Endodermal cell (in vitro differentiated cells): Measurements from ENCODE around the gene STXBP6. TPM values are rescaled to one million over a fixed set of nuclear protein-coding genes. Genes with fewer than 3 reads are reported as not detected.

Source experiments
- DNase-seq: peaks from one replicate; pipeline ENCODE4 v3.0.0-alpha.2; 2017
- H3K27ac ChIP-seq: 2 replicates; pipeline ENCODE4 v1.5.1; 2013; ENCODE audit warnings: mild to moderate bottlenecking, low read depth, low read length, moderate library complexity
- H3K27me3 ChIP-seq: 2 replicates; pipeline ENCODE4 v1.6.1; 2013; ENCODE audit warnings: mild to moderate bottlenecking, low read length, moderate library complexity; ENCODE audit not compliant: insufficient read depth, control insufficient read depth, poor library complexity, severe bottlenecking
- H3K36me3 ChIP-seq: 2 replicates; pipeline ENCODE4 v1.7.0; 2013; ENCODE audit warnings: mild to moderate bottlenecking, low read length, moderate library complexity; ENCODE audit not compliant: control insufficient read depth, insufficient read depth
- H3K4me1 ChIP-seq: one replicate; pipeline ENCODE4 v1.7.0; 2013; ENCODE audit warnings: low read length; ENCODE audit not compliant: control insufficient read depth, insufficient read depth
- H3K4me3 ChIP-seq: 2 replicates; pipeline ENCODE4 v1.5.1; 2013; ENCODE audit warnings: mild to moderate bottlenecking, low read length, moderate library complexity
- H3K9ac ChIP-seq: 2 replicates; pipeline ENCODE4 v1.6.1; 2013; ENCODE audit warnings: mild to moderate bottlenecking, low read length, moderate library complexity; ENCODE audit not compliant: poor library complexity, severe bottlenecking; ENCODE audit errors: extremely low read depth
- H3K9me3 ChIP-seq: 2 replicates; pipeline ENCODE4 v1.6.1; 2013; ENCODE audit warnings: mild to moderate bottlenecking, low read length, moderate library complexity; ENCODE audit not compliant: control insufficient read depth
- H3K27ac Mint-ChIP-seq: 2 replicates; pipeline ENCODE4 v1.8.0; 2020; ENCODE audit warnings: mixed read lengths
- H3K27me3 Mint-ChIP-seq: 2 replicates; pipeline ENCODE4 v1.8.0; 2021; ENCODE audit warnings: mild to moderate bottlenecking, mixed read lengths; ENCODE audit not compliant: insufficient read depth
- H3K36me3 Mint-ChIP-seq: 2 replicates; pipeline ENCODE4 v1.8.0; 2020; ENCODE audit warnings: low read depth, mixed read lengths
- H3K4me1 Mint-ChIP-seq: 2 replicates; pipeline ENCODE4 v1.8.0; 2020; ENCODE audit warnings: mixed read lengths
- H3K4me3 Mint-ChIP-seq: 2 replicates; pipeline ENCODE4 v1.8.0; 2020; ENCODE audit warnings: mild to moderate bottlenecking, moderate library complexity, mixed read lengths
- H3K9me3 Mint-ChIP-seq: 2 replicates; pipeline ENCODE4 v1.8.0; 2020; ENCODE audit warnings: mild to moderate bottlenecking, mixed read lengths
- CTCF ChIP-seq: fragments of 200-600 bp; sonication (generic); conservative IDR thresholded peaks from 2 replicates; pipeline ENCODE4 v1.5.0; 2021; ENCODE audit warnings: antibody characterized with exemption, mild to moderate bottlenecking
- WGBS, 2 experiments: methylation state at CpG; one replicate each; pipeline versions ENCODE4 v1.1.5 to v1.1.7; 2013; ENCODE audit warnings: missing lambda C conversion rate in 2 of 2, mixed read lengths in 1 of 2; ENCODE audit not compliant: insufficient coverage in 1 of 2, insufficient read length in 1 of 2; 5-methylcytosine and 5-hydroxymethylcytosine counted together
- total RNA-seq, 2 donors: library from RNA; stranded (reverse); fragmentation: NEBNext Ultra II Directional in 1 of 2; extraction: Animal tissue kit (Norgen Biotek cat#: 25700) in 1 of 2; gene quantifications; 2 replicates in 1 of 2; 3 replicates in 1 of 2; pipeline ENCODE4 v1.2.1, GENCODE V29; 2021

The STXBP6 gene
- total RNA-seq, 2 donors from 2014 or later: 0.64 to 1.5 TPM

- WGBS, 2 experiments: 90% methylated on average over 1 of the region's 1 CpG; no CpG with 5 or more reads in 1 of the 2 experiments
- Mint-ChIP-seq H3K9me3 (no peaks in the 10 kb centered on the region), H3K27ac (no peak overlapping the region), H3K36me3 (no peaks in the 10 kb centered on the region), H3K4me3 (no peak overlapping the region), H3K27me3 (no peaks in the 10 kb centered on the region), H3K4me1 (no peaks in the 10 kb centered on the region)
- no peak for DNase-seq
- H3K36me3 ChIP-seq: no peaks in the 10 kb centered on the region
- no peak for TF ChIP-seq CTCF
- no peak overlapping the region for H3K4me3 ChIP-seq
- H3K27me3 ChIP-seq: peaks cover 5% of the 10 kb centered on the region
- no peak overlapping the region for H3K27ac ChIP-seq
- H3K9me3 ChIP-seq: no peaks in the 10 kb centered on the region
- no peak overlapping the region for H3K9ac ChIP-seq
- H3K4me1 ChIP-seq: no peaks in the 10 kb centered on the region
Observed at GRCh38 chr14:24991288-24991687, 58.7 kb downstream of the STXBP6 start.

- peaks cover 4% of the 10 kb centered on the region for H3K4me1 ChIP-seq
- no peaks in the 10 kb centered on the region for H3K27me3 Mint-ChIP-seq
- no peaks in the 10 kb centered on the region for H3K9me3 ChIP-seq
- no peaks in the 10 kb centered on the region for H3K36me3 ChIP-seq
- no peak overlapping the region for H3K27ac Mint-ChIP-seq
- no peaks in the 10 kb centered on the region for H3K36me3 Mint-ChIP-seq
- DNase-seq: no peak
- H3K4me1 Mint-ChIP-seq: peaks cover 2% of the 10 kb centered on the region
- H3K9me3 Mint-ChIP-seq: no peaks in the 10 kb centered on the region
- H3K9ac ChIP-seq: no peak overlapping the region
- H3K27ac ChIP-seq: no peak overlapping the region
- TF ChIP-seq CTCF: no peak
- H3K4me3 ChIP-seq: no peak overlapping the region
- no peak overlapping the region for H3K4me3 Mint-ChIP-seq
- H3K27me3 ChIP-seq: peaks cover 5% of the 10 kb centered on the region
Observed at GRCh38 chr14:24990773-24991172, 59.2 kb downstream of the STXBP6 start.

GRCh38 chr14:24990050-24990449 lies 59.9 kb downstream of the STXBP6 start:
- H3K36me3 Mint-ChIP-seq: no peaks in the 10 kb centered on the region
- H3K9me3 Mint-ChIP-seq: no peaks in the 10 kb centered on the region
- H3K36me3 ChIP-seq: no peaks in the 10 kb centered on the region
- no peak for DNase-seq
- no peak overlapping the region for H3K4me3 Mint-ChIP-seq
- peaks cover 5% of the 10 kb centered on the region for H3K4me1 Mint-ChIP-seq
- no peak overlapping the region for H3K27ac Mint-ChIP-seq
- no peak overlapping the region for H3K9ac ChIP-seq
- H3K4me1 ChIP-seq: peaks cover 5% of the 10 kb centered on the region
- H3K27ac ChIP-seq: no peak overlapping the region
- peaks cover 5% of the 10 kb centered on the region for H3K27me3 ChIP-seq
- no peak for TF ChIP-seq CTCF
- no peaks in the 10 kb centered on the region for H3K27me3 Mint-ChIP-seq
- no peak overlapping the region for H3K4me3 ChIP-seq
- 86 to 95% methylated on average over 7 to 8 of the region's 8 CpGs for WGBS, 2 experiments
- no peaks in the 10 kb centered on the region for H3K9me3 ChIP-seq
